SU-DHL-6 (cell line): ENCODE measurements around the gene CYP21A2.

ENCODE experiments used
- H2AFZ ChIP-seq: fragments of 200-600 bp; sonication (generic); 2 replicates; pipeline ENCODE4 v1.6.1; 2014; ENCODE audit warnings: low read depth, mild to moderate bottlenecking, moderate library complexity, mixed read lengths, antibody characterized with exemption, low read length; ENCODE audit not compliant: severe bottlenecking
- H3F3A ChIP-seq: fragments of 200-600 bp; shearing (Covaris generic); 2 replicates; pipeline ENCODE4 v1.6.0; 2016; ENCODE audit warnings: antibody characterized with exemption, mild to moderate bottlenecking; ENCODE audit not compliant: insufficient read depth
- H3K27ac ChIP-seq: fragments of 200-600 bp; sonication (generic); 2 replicates; pipeline ENCODE4 v1.5.1; 2016; ENCODE audit warnings: low read depth, mild to moderate bottlenecking, low read length, moderate library complexity, mixed read lengths
- H3K27me3 ChIP-seq: fragments of 200-600 bp; sonication (generic), shearing (Covaris generic); 2 replicates; pipeline ENCODE4 v1.6.0; 2014; ENCODE audit warnings: mild to moderate bottlenecking, low read length
- H3K36me3 ChIP-seq: fragments of 200-600 bp; sonication (generic); 2 replicates; pipeline ENCODE4 v1.6.1; 2014; ENCODE audit warnings: mild to moderate bottlenecking, low read length, mixed read lengths
- H3K4me2 ChIP-seq: fragments of 300-600, 200-600 bp; shearing (Covaris generic), sonication (generic); 2 replicates; pipeline ENCODE4 v1.6.0; 2014; ENCODE audit warnings: low read length, low read depth, mild to moderate bottlenecking; ENCODE audit not compliant: poor library complexity, severe bottlenecking
- H3K4me3 ChIP-seq: fragments of 200-600 bp; sonication (generic); 2 replicates; pipeline ENCODE4 v1.5.1; 2014; ENCODE audit warnings: antibody characterized with exemption, low read length, mild to moderate bottlenecking, mixed read lengths; ENCODE audit not compliant: insufficient read depth, poor library complexity, severe bottlenecking
- H3K79me2 ChIP-seq: fragments of 200-600 bp; sonication (generic); 2 replicates; pipeline ENCODE4 v1.6.1; 2014; ENCODE audit warnings: mild to moderate bottlenecking, low read length, moderate library complexity; ENCODE audit not compliant: insufficient read depth
- H3K9ac ChIP-seq: fragments of 200-600 bp; sonication (generic); 2 replicates; pipeline ENCODE4 v1.7.0; 2014; ENCODE audit warnings: mild to moderate bottlenecking, low read length
- H3K9me2 ChIP-seq: fragments of 200-600 bp; sonication (generic); replicated peaks from 2 replicates; pipeline ENCODE4 v1.6.1; 2014; ENCODE audit warnings: low read length; ENCODE audit not compliant: insufficient read depth
- H3K9me3 ChIP-seq: fragments of 200-600 bp; sonication (generic); 2 replicates; pipeline ENCODE4 v1.6.1; 2014; ENCODE audit warnings: low read length, mixed read lengths; ENCODE audit not compliant: insufficient read depth
- H4K20me1 ChIP-seq: fragments of 200-600 bp; sonication (generic); 2 replicates; pipeline ENCODE4 v1.6.1; 2014; ENCODE audit warnings: low read depth, mild to moderate bottlenecking, antibody characterized with exemption, low read length, moderate library complexity, mixed read lengths
- CTCF ChIP-seq: fragments of 200-600 bp; sonication (generic); IDR thresholded peaks from one replicate; pipeline ENCODE4 v1.5.1; 2017; ENCODE audit warnings: antibody characterized with exemption, mild to moderate bottlenecking, low read length, moderate library complexity; ENCODE audit not compliant: insufficient read depth, poor library complexity, severe bottlenecking
- EZH2phosphoT487 ChIP-seq: fragments of 200-600 bp; sonication (generic), shearing (Covaris generic); conservative IDR thresholded peaks from 2 replicates; pipeline ENCODE4 v1.6.1; 2018; ENCODE audit warnings: mild to moderate bottlenecking, antibody characterized with exemption, low read length, moderate library complexity, mixed read lengths

CYP21A2 gene

GRCh38 chr6:32075781-32076180 is 37.6 kb downstream of the CYP21A2 start:
- Histone ChIP-seq H3K9ac (no peak overlapping the region), H4K20me1 (no peaks in the 10 kb centered on the region), H3K4me2 (no peak overlapping the region), H2AFZ (no peak overlapping the region), H3K27me3 (no peaks in the 10 kb centered on the region; the same call in 1 of the 2 replicates), H3K9me3 (no peaks in the 10 kb centered on the region), H3K4me3 (no peak overlapping the region), H3K9me2 (no peaks in the 10 kb centered on the region), H3K79me2 (no peaks in the 10 kb centered on the region), H3K36me3 (no peaks in the 10 kb centered on the region), H3F3A (no peaks in the 10 kb centered on the region), H3K27ac (no peak overlapping the region)
- TF ChIP-seq EZH2phosphoT487 (no peak), CTCF (no peak)

- H3K27me3 ChIP-seq, result no peaks in the 10 kb centered on the region; the same call in 1 of the 2 replicates
- H3K27ac ChIP-seq, result no peak overlapping the region
- TF ChIP-seq EZH2phosphoT487 (no peak), CTCF (no peak)
Observed at GRCh38 chr6:32076321-32076809, 38.1 kb downstream of the CYP21A2 start.

GRCh38 chr6:32079566-32080290 is 41.5 kb downstream of the CYP21A2 start:
- Histone ChIP-seq H3K27me3 (no peaks in the 10 kb centered on the region; the same call in 1 of the 2 replicates), H3K4me2 (no peak overlapping the region), H3K9ac (no peak overlapping the region), H3K9me2 (no peaks in the 10 kb centered on the region), H3K36me3 (no peaks in the 10 kb centered on the region), H3K27ac (no peak overlapping the region), H3K9me3 (no peaks in the 10 kb centered on the region), H3K4me3 (no peak overlapping the region), H3F3A (no peaks in the 10 kb centered on the region), H2AFZ (no peak overlapping the region), H4K20me1 (no peaks in the 10 kb centered on the region), H3K79me2 (no peaks in the 10 kb centered on the region)
- no peak for TF ChIP-seq CTCF
- no peak for TF ChIP-seq EZH2phosphoT487

More at GRCh38 chr6:32076321-32076809, 38.1 kb downstream of the CYP21A2 start:
- no peaks in the 10 kb centered on the region for H3K79me2 ChIP-seq
- H3K9ac ChIP-seq, result no peak overlapping the region
- H3K4me2 ChIP-seq, result no peak overlapping the region
- H4K20me1 ChIP-seq, result no peaks in the 10 kb centered on the region
- no peak overlapping the region for H3K4me3 ChIP-seq
- no peaks in the 10 kb centered on the region for H3K36me3 ChIP-seq
- no peak overlapping the region for H2AFZ ChIP-seq
- no peaks in the 10 kb centered on the region for H3K9me3 ChIP-seq
- H3F3A ChIP-seq, result no peaks in the 10 kb centered on the region
- H3K9me2 ChIP-seq, result no peaks in the 10 kb centered on the region
